ENCODE results near the gene ZSWIM1.

Gene ZSWIM1

DNA sequence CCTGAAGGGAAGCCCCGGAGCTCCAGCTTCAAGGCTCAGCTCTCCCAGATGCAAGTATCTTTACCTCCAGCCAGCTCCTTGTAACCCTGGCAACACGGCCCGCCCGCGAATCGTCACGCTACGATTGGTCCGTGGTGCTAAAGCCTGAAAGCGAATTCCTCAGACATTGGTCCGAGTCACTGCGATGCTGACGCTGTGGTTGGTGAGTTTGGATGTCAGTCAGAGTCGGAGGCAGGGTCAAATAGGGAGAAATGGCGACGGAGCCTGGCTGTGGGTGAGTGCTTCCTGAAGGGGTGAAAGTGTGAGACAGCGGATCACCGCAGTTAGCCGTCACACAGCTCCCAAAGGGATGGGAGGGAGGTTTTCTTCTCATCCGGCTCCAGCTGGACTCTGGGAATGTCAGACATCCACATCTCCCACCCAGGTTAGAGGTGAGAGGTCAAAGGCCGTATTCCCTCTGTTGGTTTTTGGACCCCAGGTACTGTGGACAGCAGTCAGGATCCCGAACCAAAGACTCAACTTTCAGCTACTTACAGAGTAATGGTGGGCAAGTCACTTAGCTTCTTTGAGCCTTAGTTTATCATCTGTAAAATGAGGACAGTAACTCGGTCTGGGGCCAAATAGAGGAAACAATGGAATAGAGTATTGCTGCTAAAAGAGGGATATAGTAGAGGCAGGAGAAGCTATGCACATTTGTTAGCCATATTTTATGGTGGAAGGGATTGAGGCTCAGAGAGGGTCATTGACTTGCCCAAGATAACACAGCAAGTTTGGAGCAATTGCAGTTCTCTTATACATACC is at the start of gene ZSWIM1:
TSS of gene ZSWIM1 (plus strand) at position 240 of the 801 bp plus-strand sequence. CDS start 1,366 bp downstream, outside the sequence.
- TF ChIP-seq, protein P1, sequence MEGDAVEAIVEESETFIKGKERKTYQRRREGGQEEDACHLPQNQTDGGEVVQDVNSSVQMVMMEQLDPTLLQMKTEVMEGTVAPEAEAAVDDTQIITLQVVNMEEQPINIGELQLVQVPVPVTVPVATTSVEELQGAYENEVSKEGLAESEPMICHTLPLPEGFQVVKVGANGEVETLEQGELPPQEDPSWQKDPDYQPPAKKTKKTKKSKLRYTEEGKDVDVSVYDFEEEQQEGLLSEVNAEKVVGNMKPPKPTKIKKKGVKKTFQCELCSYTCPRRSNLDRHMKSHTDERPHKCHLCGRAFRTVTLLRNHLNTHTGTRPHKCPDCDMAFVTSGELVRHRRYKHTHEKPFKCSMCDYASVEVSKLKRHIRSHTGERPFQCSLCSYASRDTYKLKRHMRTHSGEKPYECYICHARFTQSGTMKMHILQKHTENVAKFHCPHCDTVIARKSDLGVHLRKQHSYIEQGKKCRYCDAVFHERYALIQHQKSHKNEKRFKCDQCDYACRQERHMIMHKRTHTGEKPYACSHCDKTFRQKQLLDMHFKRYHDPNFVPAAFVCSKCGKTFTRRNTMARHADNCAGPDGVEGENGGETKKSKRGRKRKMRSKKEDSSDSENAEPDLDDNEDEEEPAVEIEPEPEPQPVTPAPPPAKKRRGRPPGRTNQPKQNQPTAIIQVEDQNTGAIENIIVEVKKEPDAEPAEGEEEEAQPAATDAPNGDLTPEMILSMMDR (IDR thresholded peaks at IDR 0.05; ENCODE audit: low read depth, low read length) = no peak
- H3K4me3 ChIP-seq (replicated peaks in 1 of 2; ENCODE audit: low read depth in 2 of 2, low read length in 2 of 2) = peak within 1 kb of the TSS; percentile 67 to 73
- DNase-seq (ENCODE audit: low read depth in 2 of 2) = peak; percentile 99

DNA sequence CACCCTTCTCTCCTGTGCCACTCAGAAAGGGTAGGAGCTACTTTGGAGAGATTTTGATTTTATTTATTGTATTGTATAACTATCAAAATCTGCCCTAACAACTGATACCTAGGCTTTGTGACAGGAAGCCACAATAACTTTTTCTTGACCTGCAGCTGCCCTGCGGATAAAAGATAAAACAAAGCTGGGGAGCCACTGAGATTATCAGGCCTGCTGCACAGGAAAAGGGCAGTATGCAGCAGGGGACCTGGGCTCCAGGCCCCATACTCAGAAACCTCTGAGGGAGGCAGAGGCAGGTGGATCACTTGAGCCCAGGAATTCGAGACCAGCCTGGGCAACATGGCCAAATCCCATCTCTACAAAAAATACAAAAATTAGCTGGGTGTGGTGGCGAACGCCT is 48.4 kb upstream of the ZSWIM1 start:
- TF ChIP-seq, protein P1 (IDR thresholded peaks at IDR 0.05; ENCODE audit: low read depth, low read length) = no peak
- no peak overlapping the region for H3K4me3 ChIP-seq (replicated peaks in 1 of 2; ENCODE audit: low read depth in 2 of 2, low read length in 2 of 2)
- no peak for DNase-seq (ENCODE audit: low read depth in 2 of 2)

DNA sequence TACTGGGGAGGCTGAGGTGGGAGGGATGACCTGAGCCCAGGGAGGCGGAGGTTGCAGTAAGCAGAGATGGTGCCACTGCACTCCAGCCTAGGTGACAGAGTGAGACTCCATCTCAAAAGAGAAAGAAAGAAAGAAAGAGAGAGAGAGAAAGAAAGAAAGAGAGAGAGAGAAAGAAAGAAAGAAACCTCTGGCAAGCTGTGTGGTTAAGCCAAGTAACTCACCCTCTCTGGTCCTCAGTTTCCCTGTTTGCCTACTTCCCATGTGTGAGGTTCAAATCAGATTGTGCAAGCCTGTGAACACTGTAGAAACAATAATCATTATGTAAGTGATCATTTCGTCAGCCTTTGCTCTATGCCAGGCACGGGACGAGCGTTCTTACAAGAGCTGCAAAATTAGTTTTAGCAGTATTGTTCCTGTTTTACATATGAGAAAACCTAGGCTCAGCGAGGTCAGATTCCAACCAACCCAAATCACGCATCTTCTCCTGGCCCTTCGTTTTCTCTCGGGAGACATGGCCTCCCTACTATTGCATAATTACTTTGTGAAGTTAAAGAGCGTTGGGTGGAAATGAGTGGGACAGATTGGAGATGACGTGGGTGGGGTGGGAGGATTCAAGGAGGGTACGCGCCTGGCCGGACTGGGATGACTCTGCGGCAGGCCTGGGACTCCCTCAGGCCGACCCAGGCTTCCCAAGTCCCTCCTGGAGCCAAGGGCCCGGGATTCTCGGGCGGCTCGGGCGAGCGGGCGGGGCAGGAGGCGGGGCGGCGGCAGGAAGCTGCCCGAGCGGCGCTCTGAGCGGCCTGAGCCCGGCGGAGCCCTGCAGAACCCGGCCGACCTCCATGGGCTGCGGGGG is 47.8 kb upstream of the ZSWIM1 start, which contains the start of gene SNX21:
TSS of gene SNX21 (plus strand) at position 770 of the 853 bp plus-strand sequence. CDS start 121 bp downstream, outside the sequence.
- peak; percentile 96 to 98 for DNase-seq (ENCODE audit: low read depth in 2 of 2)
- TF ChIP-seq, protein P1 (IDR thresholded peaks at IDR 0.05; ENCODE audit: low read depth, low read length) = no peak
- peak within 1 kb of the TSS; percentile 73 to 74 for H3K4me3 ChIP-seq (replicated peaks in 1 of 2; ENCODE audit: low read depth in 2 of 2, low read length in 2 of 2)

DNA sequence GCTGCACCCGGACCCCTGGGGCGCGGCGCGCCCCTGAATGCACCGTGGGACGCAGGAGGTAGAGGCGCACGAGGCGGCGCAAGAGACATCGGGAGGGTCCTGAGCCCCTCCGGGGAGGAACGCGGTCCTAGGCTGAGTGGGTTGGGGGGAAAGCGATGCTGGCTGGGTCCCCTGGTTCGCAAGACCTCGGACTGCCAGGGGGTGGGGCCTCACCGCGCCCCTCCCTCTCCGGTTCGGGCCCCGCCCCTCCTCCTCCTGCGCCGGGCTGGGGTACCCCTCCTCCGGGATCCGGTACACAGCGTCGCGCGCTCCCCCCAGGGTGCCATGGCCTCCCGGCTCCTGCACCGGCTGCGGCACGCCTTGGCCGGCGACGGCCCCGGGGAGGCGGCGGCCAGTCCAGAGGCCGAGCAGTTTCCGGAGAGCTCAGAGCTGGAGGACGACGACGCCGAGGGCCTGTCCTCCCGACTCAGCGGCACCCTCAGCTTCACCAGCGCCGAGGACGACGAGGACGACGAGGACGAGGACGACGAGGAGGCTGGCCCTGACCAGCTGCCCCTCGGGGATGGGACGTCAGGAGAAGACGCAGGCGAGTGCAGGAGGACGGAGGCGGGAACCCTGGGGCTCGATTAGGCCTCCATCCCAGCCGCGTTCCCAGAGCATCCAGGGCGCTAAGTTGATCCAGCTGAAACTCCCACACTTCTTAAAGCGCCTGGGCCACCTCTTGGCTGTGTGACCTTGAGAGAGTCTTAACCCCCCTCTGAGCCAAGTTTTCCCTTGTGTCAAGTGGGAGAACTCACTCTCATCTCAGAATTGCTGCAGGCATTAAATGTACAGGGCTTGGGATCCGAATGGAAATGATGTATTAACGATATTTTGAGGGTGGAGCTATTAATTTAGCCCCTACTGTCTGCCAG is 46.9 kb upstream of the ZSWIM1 start:
- peak; percentile 57 to 76 for DNase-seq (ENCODE audit: low read depth in 2 of 2)
- peak overlapping the region; percentile 73 to 74 for H3K4me3 ChIP-seq (replicated peaks in 1 of 2; ENCODE audit: low read depth in 2 of 2, low read length in 2 of 2)
- TF ChIP-seq, protein P1 (IDR thresholded peaks at IDR 0.05; ENCODE audit: low read depth, low read length) = no peak

DNA sequence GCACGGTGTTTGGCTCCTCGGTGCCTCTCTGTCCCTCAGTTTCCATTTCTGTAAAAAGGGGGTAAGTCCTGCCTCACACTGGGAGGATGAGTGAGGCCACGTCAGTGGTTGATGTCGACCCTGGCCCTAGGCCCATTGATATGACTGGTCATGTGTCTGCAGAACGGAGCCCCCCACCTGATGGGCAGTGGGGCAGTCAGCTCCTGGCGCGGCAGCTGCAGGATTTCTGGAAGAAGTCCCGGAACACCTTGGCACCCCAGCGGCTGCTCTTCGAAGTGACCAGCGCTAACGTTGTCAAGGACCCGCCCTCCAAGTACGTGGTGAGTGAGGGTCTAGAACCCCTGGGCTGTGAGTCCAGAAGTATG is 46.2 kb upstream of the ZSWIM1 start:
- DNase-seq (ENCODE audit: low read depth in 2 of 2) = no peak
- TF ChIP-seq, protein P1 (IDR thresholded peaks at IDR 0.05; ENCODE audit: low read depth, low read length) = no peak
- H3K4me3 ChIP-seq (replicated peaks in 1 of 2; ENCODE audit: low read depth in 2 of 2, low read length in 2 of 2) = peak overlapping the region; percentile 73 to 74

DNA sequence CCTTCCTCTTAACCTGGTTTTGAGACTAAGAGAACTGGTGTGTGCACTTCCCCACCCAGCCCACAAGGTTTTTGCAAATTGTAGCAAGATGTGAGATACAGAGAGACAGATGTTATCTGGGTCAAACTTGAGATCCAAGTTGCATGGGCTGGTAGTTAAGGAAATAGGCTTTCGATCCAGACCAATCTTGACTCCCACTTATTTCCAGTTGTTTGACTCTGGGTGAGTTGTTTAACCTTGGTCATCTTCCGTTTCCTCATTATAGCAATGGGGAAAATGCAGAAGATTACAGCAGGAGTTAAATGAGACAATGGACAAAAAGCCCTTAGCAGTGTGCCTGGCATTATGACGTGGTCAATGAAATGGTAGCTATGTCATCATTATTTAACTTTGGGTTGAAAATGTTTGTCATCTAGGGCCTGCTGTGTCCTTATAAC is 45.7 kb upstream of the ZSWIM1 start:
- TF ChIP-seq, protein P1 (IDR thresholded peaks at IDR 0.05; ENCODE audit: low read depth, low read length) = no peak
- peak in 1 of 2 donors; percentile 45 for DNase-seq (ENCODE audit: low read depth in 2 of 2)
- peak overlapping the region; percentile 73 to 74 for H3K4me3 ChIP-seq (replicated peaks in 1 of 2; ENCODE audit: low read depth in 2 of 2, low read length in 2 of 2)
